Ishikawa (cell line): Measurements from ENCODE around the gene CERS6.
A peak's percentile ranks its signal among the peaks of the same experiment; 100 is the strongest.

Source experiments
- CEBPB ChIP-seq: IDR thresholded peaks from 2 replicates; pipeline ENCODE4 v1.6.1; 2012
- CREB1 ChIP-seq: IDR thresholded peaks from 2 replicates; pipeline ENCODE4 v1.6.1; 2012; ENCODE audit warnings: low read depth
- EGR1 ChIP-seq: IDR thresholded peaks from 2 replicates; pipeline ENCODE4 v1.6.1; 2012
- EP300 ChIP-seq: IDR thresholded peaks from 2 replicates; pipeline ENCODE4 v1.6.1; 2012; ENCODE audit warnings: borderline replicate concordance
- FOXM1 ChIP-seq: IDR thresholded peaks from 2 replicates; pipeline ENCODE4 v1.6.1; 2012; ENCODE audit warnings: low read depth, borderline replicate concordance
- MAX ChIP-seq: IDR thresholded peaks from 2 replicates; pipeline ENCODE4 v1.6.1; 2012
- NFIC ChIP-seq: IDR thresholded peaks from 2 replicates; pipeline ENCODE4 v1.6.1; 2012
- RAD21 ChIP-seq: IDR thresholded peaks from 2 replicates; pipeline ENCODE4 v1.6.1; 2012; ENCODE audit warnings: low read depth
- REST ChIP-seq: IDR thresholded peaks from 2 replicates; pipeline ENCODE4 v1.6.1; 2012; ENCODE audit warnings: low read depth, mild to moderate bottlenecking
- TAF1 ChIP-seq: IDR thresholded peaks from 2 replicates; pipeline ENCODE4 v1.6.1; 2012; ENCODE audit warnings: low read depth, mild to moderate bottlenecking
- TCF12 ChIP-seq: IDR thresholded peaks from 2 replicates; pipeline ENCODE4 v1.6.1; 2012; ENCODE audit warnings: low read depth
- TEAD4 ChIP-seq: IDR thresholded peaks from 2 replicates; pipeline ENCODE4 v1.6.1; 2012
- USF1 ChIP-seq: IDR thresholded peaks from 2 replicates; pipeline ENCODE4 v1.6.1; 2012
- YY1 ChIP-seq: IDR thresholded peaks from 2 replicates; pipeline ENCODE4 v1.6.1; 2012; ENCODE audit warnings: low read depth
- ZBTB7A ChIP-seq: IDR thresholded peaks from 2 replicates; pipeline ENCODE4 v1.6.1; 2012; ENCODE audit warnings: low read depth

CERS6 gene

GRCh38 chr2:168602846-168603401 is 146.9 kb downstream of the CERS6 start:
- TF ChIP-seq RAD21 = no peak
- TF ChIP-seq USF1 = no peak
- no peak for TF ChIP-seq EGR1
- TF ChIP-seq FOXM1 = no peak
- TF ChIP-seq TEAD4 = no peak
- TF ChIP-seq MAX = no peak
- no peak for TF ChIP-seq ZBTB7A
- TF ChIP-seq NFIC = no peak
- no peak for TF ChIP-seq CREB1
- TF ChIP-seq CEBPB = no peak
- TF ChIP-seq TCF12 = no peak

- peak; percentile 59; the same call in 1 of the 2 replicates for TF ChIP-seq YY1
- TF ChIP-seq EP300 = no peak
- peak; percentile 52; the same call in 1 of the 2 replicates for TF ChIP-seq NFIC
- no peak; the same call in 1 of the 2 replicates for TF ChIP-seq TCF12
- peak; percentile 76 for TF ChIP-seq CEBPB
- TF ChIP-seq RAD21 = no peak
These were observed 147.4 kb downstream of the CERS6 start for GRCh38 chr2:168603439-168603961.

- no peak for TF ChIP-seq USF1
- no peak for TF ChIP-seq EGR1
- no peak for TF ChIP-seq EP300
- no peak for TF ChIP-seq MAX
- no peak for TF ChIP-seq RAD21
- TF ChIP-seq NFIC = no peak
- TF ChIP-seq YY1 = no peak
- no peak for TF ChIP-seq TCF12
- no peak for TF ChIP-seq FOXM1
- TF ChIP-seq TEAD4 = no peak
- no peak for TF ChIP-seq TAF1
- TF ChIP-seq ZBTB7A = no peak
- TF ChIP-seq REST = no peak
- TF ChIP-seq CEBPB = no peak
- TF ChIP-seq CREB1 = no peak
These were observed 148.2 kb downstream of the CERS6 start for GRCh38 chr2:168604252-168604651.

GRCh38 chr2:168607992-168608391 is 151.9 kb downstream of the CERS6 start:
- no peak for TF ChIP-seq CEBPB
- no peak for TF ChIP-seq USF1
- no peak for TF ChIP-seq TCF12
- no peak for TF ChIP-seq TAF1
- TF ChIP-seq EGR1 = no peak

- TF ChIP-seq USF1 (no peak), REST (no peak), FOXM1 (no peak), TAF1 (no peak), MAX (no peak), NFIC (no peak), RAD21 (no peak), CREB1 (no peak), YY1 (no peak), CEBPB (no peak), TCF12 (no peak), EP300 (no peak), EGR1 (no peak), TEAD4 (no peak), ZBTB7A (no peak)
These were observed 152.7 kb downstream of the CERS6 start for GRCh38 chr2:168608796-168609195.
